GM19372 (cell line): Measurements from ENCODE around the gene FAM170B.

Experiments used
- ATAC-seq: cut with Tn5 transposase; IDR thresholded peaks from one replicate; pipeline ENCODE4 v1.9.1; 2021; ENCODE audit warnings: mild to moderate bottlenecking, low read depth, moderate library complexity; ENCODE audit not compliant: unreplicated experiment

The FAM170B gene

DNA sequence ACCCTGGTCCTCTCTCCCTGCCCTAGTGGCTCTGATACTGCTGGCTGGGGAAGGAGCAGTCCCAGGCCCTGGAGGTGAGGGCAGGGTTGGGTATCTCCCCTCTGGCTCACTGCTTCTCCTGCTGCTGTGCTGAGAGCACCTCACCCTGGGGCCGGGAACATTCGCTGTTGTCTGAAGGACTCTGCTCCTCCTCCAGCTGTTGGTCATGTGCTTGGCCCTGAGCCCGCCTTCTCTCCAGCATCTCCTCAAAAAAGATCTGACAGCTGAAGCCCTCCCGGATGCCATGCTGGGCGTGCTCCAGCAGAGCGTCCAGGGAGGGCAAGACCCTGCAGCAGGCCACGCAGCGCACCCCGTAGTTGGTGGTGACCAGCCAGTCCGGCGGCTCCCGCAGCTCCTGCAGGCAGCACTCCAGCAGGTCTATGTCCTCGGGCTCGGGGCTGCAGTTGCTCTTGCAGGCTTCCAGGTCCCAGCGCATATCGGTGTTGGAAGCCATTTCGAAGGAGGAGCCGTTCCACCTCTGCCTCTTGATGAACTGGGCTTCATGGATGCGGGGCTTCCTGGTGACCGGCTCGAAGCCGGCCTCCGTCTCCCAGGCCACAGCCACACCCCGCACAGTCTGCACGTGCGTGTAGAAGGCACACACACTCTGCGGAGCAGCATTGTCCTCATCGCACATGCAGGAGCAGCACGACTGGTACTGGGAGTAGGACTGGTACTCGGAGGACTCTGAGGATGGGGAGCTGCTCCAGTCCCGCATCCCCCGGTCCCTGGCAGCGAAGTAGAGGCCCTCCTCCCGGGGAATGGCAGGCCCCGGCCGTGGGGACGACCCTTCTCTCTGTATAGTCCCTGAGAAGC is 2.1 kb downstream of the FAM170B start:
- ATAC-seq = no peak

DNA sequence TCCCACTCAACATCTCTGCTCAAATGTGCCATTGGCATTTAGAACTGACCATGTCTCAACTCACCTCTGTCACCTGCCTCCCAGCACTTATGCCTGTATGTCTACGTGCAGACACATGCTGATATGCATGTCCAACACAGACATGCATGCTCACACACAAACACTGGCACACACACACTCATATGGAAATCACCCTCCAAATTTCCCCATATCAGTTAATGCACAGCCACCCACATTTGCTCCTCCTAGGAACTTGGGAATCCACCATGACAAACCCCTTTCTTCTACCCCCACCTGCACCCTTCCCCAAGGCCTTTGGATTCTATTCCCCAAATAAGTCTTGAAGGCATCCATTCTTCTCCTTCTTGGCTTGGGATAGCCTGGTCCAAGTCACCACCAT is 4.4 kb downstream of the FAM170B start:
- ATAC-seq = no peak

- no peak for ATAC-seq
Observed at GRCh38 chr10:49128854-49129253, 5.0 kb downstream of the FAM170B start.

DNA sequence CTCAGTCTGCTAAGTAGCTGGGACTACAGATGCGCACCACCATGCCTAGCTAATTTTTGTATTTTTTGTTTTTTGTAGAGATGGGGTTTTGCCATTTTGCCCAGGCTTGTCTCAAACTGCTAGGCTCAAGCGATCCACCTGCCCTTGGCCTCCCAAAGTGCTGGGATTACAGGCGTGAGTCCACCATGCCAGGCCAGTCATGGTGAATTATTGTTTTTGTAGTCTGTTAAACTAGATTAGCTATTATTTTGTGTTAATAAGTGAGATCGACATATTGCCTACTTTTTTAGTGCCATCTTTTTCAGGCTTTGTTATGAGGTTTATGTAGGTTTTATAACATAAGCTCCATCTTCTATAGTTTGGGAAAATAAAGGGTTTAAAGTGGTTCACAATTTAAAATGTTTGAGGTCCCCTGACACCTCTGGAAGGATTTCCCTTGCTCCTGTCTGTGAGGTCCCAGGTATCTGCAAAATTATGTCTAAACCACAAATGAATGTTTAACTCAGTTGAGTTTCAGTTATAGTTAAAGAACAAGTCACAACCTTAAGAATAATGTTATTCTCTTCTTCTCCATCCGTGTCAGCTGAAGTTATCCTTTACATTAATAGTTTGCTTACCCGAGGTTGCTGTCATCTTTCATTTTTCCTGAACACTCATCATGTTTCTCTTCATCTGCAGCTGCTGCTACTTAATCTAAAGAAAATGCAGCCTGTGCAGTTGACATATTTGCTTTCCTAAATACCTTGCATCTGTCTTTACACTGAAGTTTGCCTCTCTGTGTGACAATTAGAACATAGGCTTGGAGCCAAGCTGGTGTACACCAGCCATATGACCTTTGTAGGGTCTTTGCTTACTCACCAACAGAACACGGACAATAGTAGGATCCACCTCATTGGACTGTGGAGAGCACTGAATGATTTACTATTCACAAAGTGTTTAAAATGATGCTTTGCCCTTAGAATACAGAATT is 9.6 kb downstream of the FAM170B start:
- no peak for ATAC-seq

DNA sequence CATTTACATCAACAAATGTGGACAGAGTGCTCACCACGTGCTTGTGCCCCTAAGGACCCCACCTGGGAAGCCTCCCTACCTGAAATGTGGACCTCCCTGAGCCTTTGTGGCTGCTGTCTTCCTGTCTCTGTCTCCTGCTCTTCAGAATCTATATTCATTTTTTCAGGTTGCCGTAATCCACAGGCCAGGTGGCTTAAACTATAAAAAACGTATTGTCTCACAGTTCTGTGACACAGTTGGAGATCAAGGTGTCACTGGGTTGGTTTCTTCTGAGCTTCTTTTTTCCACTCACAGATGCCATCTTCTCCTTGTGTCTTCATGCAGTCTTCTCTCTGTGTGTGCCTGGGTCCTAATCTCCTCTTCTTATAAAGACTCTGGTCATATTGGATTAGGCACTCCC is 12.9 kb downstream of the FAM170B start:
- ATAC-seq = no peak

- ATAC-seq = no peak
Observed at GRCh38 chr10:49119746-49120145, 14.1 kb downstream of the FAM170B start.

GRCh38 chr10:49118430-49119074 is 15.3 kb downstream of the FAM170B start:
- no peak for ATAC-seq

- ATAC-seq = no peak
Observed at GRCh38 chr10:49117376-49118070, 16.3 kb downstream of the FAM170B start.

GRCh38 chr10:49116509-49117375 is 17.1 kb downstream of the FAM170B start:
- ATAC-seq = no peak

- no peak for ATAC-seq
Observed at GRCh38 chr10:49115796-49116508, 17.9 kb downstream of the FAM170B start.

GRCh38 chr10:49115015-49115795 is 18.6 kb downstream of the FAM170B start, which contains the start of gene VSTM4:
Gene VSTM4, minus strand, starts transcription at chr10:49115522. Its CDS starts 37 bp downstream, at chr10:49115485.
- no peak for ATAC-seq

DNA sequence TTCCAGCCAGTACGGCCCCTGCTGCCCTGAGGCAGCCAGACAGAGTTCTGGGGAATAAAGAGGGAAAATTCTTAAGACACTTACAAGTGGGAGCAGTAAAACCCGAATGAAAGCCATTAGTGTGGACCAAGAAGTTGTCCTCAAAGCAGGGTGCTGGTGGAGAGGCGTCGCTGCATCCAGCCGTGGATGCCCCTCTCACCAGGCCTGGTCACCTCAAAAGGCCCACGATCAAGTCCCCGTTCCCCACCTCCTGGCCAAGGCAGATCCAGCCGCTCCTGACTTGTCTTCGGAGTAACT is 19.2 kb downstream of the FAM170B start:
- no peak for ATAC-seq

DNA sequence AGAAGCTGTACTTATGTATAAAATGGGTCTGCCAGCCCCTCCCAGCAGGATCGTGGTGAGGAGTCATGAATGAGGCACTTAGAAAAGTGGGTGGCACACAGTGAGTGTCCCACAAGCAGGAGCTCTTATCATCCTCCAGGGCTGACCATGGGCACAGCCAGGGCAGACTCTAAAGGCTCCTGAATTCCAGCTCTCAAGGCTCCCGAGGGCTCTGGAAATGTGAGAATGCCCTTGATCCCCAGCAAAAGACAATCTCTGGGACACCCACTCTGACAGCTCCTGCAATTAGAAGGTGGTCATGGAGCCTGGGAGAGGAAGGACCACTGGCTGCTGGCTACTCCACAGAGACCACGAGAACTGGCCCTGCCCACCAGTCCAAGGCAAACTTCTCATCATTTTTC is 20.1 kb downstream of the FAM170B start:
- ATAC-seq = no peak

DNA sequence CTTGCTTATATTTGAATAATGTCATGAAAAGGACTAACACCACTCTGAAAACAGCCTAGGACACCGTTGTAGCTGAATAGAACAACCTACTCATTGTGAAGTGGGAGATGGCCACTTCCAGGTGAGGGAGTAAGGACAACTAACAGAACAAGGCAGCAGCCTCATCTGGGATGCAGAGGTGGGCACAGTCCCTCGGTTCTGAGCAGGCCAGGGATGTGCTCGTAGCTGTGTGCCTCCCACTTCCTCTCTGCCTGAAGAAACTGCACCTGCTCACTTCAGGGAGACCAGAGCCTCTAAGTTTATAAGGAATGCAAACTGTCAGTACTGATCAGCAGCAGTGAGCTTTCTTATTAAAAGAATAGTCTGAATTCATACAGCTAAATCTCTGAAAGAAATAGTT is 21.0 kb downstream of the FAM170B start:
- ATAC-seq = no peak

GRCh38 chr10:49112098-49112497 is 21.7 kb downstream of the FAM170B start:
- ATAC-seq = no peak

DNA sequence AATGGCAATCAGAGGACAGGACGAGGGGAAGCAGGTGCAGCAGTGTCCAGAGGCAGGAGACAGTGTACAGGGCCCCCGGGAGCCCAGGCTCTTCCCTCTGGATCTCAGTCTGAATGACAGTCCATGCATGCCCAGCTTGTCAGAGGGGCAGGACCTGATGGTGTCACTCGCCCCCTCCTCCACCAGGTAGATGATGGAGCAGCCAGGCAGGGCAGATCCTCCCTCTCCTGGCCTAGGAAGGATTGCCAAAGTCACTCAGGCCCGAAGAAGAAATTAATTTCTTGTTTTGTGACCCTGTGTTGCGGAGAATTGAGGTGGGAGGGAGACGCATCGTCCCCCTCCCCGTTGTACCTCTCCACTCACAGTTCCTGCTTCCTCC is 22.5 kb downstream of the FAM170B start:
- no peak for ATAC-seq

GRCh38 chr10:49110684-49111319 is 23.0 kb downstream of the FAM170B start:
- ATAC-seq = no peak
